RWPE2 (cell line): Measurements from ENCODE around the gene SLC25A40.
"Not testable (repeated sequence)": the region's sequence is repeated elsewhere in the genome, so short reads cannot be mapped to it uniquely, and the experiment has no call there.

Source experiments
- ATAC-seq: fragments of 200-7000 bp; cut with Tn5 transposase; 3 replicates; pipeline ENCODE4 v1.9.1; 2021; ENCODE audit warnings: low read depth
- DNase-seq: peaks from one replicate; pipeline ENCODE4 v3.0.0-alpha.2; 2020; ENCODE audit warnings: low spot score
- H3K27ac ChIP-seq: fragments of 450-650 bp; 2 replicates; pipeline ENCODE4 v1.5.1; 2017; ENCODE audit warnings: mild to moderate bottlenecking; ENCODE audit not compliant: poor library complexity, severe bottlenecking
- H3K27me3 ChIP-seq: fragments of 250-450 bp; sonication (Bioruptor Pico); 2 replicates; pipeline ENCODE4 v1.5.1; 2021; ENCODE audit warnings: mild to moderate bottlenecking, moderate library complexity; ENCODE audit not compliant: insufficient read depth, poor library complexity, severe bottlenecking
- H3K36me3 ChIP-seq: fragments of 250-450 bp; sonication (Bioruptor Pico); 2 replicates; pipeline ENCODE4 v1.5.1; 2020; ENCODE audit warnings: low read depth, mild to moderate bottlenecking, moderate library complexity
- H3K4me1 ChIP-seq: fragments of 250-450 bp; sonication (Bioruptor Pico); 2 replicates; pipeline ENCODE4 v1.5.1; 2021; ENCODE audit warnings: mild to moderate bottlenecking, moderate library complexity; ENCODE audit not compliant: insufficient read depth, poor library complexity, severe bottlenecking
- H3K4me3 ChIP-seq: fragments of 250-450 bp; sonication (Bioruptor Pico); 2 replicates; pipeline ENCODE4 v1.5.1; 2021; ENCODE audit warnings: mild to moderate bottlenecking, moderate library complexity; ENCODE audit not compliant: severe bottlenecking
- H3K9me3 ChIP-seq: fragments of 250-450 bp; sonication (Bioruptor Pico); 2 replicates; pipeline ENCODE4 v1.5.1; 2021; ENCODE audit warnings: mild to moderate bottlenecking, moderate library complexity; ENCODE audit not compliant: severe bottlenecking
- TF ChIP-seq, protein P1 (sequence below): fragments of 450-650 bp; IDR thresholded peaks from one replicate; pipeline ENCODE4 v1.5.1; 2017; ENCODE audit warnings: mild to moderate bottlenecking, moderate library complexity; ENCODE audit not compliant: poor library complexity, severe bottlenecking

SLC25A40 gene

DNA sequence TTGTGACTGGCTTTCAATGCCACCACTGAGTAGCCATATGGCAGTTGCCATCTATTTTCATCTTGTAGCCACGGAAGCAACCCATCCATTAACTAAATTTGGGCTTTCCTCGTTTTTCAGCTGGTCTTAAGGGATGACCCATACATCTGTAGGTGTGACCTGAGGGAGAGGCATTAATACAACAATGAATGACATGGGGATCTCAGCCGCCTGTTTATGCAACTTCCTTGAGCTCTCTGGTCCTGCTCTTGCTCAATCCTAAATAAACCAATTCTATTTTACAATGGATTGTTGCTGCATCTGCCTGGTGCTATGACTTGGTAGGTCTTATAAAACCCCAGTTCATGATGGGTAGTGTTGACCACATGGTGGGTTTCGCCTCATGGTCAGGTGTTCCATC, 36.0 kb upstream of the SLC25A40 start:
- Histone ChIP-seq H3K9me3 (no peaks in the 10 kb centered on the region), H3K27me3 (no peaks in the 10 kb centered on the region), H3K4me3 (no peak overlapping the region), H3K27ac (no peak overlapping the region), H3K36me3 (peaks cover 14% of the 10 kb centered on the region), H3K4me1 (peaks cover 2% of the 10 kb centered on the region)
- TF ChIP-seq, protein P1, sequence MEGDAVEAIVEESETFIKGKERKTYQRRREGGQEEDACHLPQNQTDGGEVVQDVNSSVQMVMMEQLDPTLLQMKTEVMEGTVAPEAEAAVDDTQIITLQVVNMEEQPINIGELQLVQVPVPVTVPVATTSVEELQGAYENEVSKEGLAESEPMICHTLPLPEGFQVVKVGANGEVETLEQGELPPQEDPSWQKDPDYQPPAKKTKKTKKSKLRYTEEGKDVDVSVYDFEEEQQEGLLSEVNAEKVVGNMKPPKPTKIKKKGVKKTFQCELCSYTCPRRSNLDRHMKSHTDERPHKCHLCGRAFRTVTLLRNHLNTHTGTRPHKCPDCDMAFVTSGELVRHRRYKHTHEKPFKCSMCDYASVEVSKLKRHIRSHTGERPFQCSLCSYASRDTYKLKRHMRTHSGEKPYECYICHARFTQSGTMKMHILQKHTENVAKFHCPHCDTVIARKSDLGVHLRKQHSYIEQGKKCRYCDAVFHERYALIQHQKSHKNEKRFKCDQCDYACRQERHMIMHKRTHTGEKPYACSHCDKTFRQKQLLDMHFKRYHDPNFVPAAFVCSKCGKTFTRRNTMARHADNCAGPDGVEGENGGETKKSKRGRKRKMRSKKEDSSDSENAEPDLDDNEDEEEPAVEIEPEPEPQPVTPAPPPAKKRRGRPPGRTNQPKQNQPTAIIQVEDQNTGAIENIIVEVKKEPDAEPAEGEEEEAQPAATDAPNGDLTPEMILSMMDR: no peak
- no peak for DNase-seq
- no peak for ATAC-seq

DNA sequence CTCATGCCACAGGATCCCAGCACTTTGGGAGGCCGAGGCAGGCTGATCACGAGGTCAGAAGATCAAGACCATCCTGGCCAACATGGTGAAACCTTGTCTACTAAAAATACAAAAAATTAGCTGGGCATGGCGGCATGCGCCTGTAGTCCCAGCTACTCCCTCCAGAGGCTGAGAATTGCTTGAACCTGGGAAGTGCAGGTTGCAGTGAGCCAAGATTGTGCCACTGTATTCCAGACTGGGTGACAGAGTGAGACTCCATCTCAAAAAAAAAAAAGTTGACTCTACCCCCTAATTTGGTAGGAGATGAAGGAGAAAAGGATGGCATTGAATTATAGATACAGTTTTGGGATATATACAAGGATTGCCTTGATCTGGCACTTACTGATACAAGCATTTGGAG, 32.7 kb upstream of the SLC25A40 start:
- not testable (repeated sequence) for H3K27me3 ChIP-seq, H3K4me3 ChIP-seq, H3K9me3 ChIP-seq, ATAC-seq, DNase-seq, H3K4me1 ChIP-seq, H3K27ac ChIP-seq
- H3K36me3 ChIP-seq: peaks cover 47% of the 10 kb centered on the region

- not testable (repeated sequence) for ATAC-seq, H3K4me3 ChIP-seq, H3K9me3 ChIP-seq, H3K27me3 ChIP-seq, DNase-seq, H3K4me1 ChIP-seq
- Histone ChIP-seq H3K27ac (peak overlapping the region; percentile 6), H3K36me3 (peaks cover 60% of the 10 kb centered on the region)
Measured at GRCh38 chr7:87907136-87907906, 31.2 kb upstream of the SLC25A40 start.

GRCh38 chr7:87899255-87899654, 23.1 kb upstream of the SLC25A40 start:
- ATAC-seq: no peak

DNA sequence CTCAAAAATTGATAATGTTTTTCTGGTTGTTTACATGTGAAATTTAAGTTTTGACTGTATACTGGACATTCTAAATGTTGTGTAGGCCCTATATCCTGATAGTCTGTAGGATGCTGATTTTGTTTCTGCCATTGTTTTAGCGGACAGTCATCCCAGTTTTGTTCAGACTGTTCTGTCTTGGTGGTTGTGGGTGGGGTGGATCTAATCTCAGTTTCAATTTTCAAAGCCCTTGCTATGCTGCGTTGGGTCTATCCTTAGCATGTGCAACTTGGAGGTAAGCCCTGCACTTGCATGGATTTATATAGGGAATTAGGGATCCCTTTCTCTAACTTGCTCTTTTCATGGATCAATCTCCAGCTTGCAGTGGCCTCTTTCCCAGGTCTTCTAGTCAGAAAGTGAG, 19.2 kb upstream of the SLC25A40 start:
- Histone ChIP-seq H3K27ac (no peak overlapping the region), H3K27me3 (no peaks in the 10 kb centered on the region), H3K4me3 (no peak overlapping the region), H3K4me1 (no peaks in the 10 kb centered on the region), H3K9me3 (peaks cover 2% of the 10 kb centered on the region), H3K36me3 (peaks cover 89% of the 10 kb centered on the region)
- DNase-seq (no peak), ATAC-seq (no peak)
- TF ChIP-seq, protein P1: no peak

More at GRCh38 chr7:87899255-87899654, 23.1 kb upstream of the SLC25A40 start:
- Histone ChIP-seq H3K4me1 (no peaks in the 10 kb centered on the region), H3K4me3 (no peak overlapping the region), H3K36me3 (peaks cover 90% of the 10 kb centered on the region), H3K27ac (no peak overlapping the region), H3K27me3 (no peaks in the 10 kb centered on the region), H3K9me3 (no peaks in the 10 kb centered on the region)
- TF ChIP-seq, protein P1: no peak
- no peak for DNase-seq

GRCh38 chr7:87886875-87887274, 10.7 kb upstream of the SLC25A40 start:
- DNase-seq: no peak
- no peaks in the 10 kb centered on the region for H3K4me1 ChIP-seq
- TF ChIP-seq, protein P1: peak; percentile 63
- ATAC-seq: no peak
- H3K4me3 ChIP-seq: no peak overlapping the region
- H3K27me3 ChIP-seq: no peaks in the 10 kb centered on the region
- peaks cover 2% of the 10 kb centered on the region for H3K9me3 ChIP-seq
- no peak overlapping the region for H3K27ac ChIP-seq
- peaks cover 91% of the 10 kb centered on the region for H3K36me3 ChIP-seq
